Dedifferentiated amniotic fluid mesenchymal stem cell (primary cell): Measurements from ENCODE around the gene SMAD3.

ENCODE experiments used
- DNase-seq: peaks from one replicate; pipeline ENCODE4 v3.0.0-alpha.2; 2016; ENCODE audit errors: extremely low spot score

SMAD3 gene

GRCh38 chr15:67161881-67162280, 96.5 kb downstream of the SMAD3 start:
- no peak for DNase-seq

- no peak for DNase-seq
These were observed 97.8 kb downstream of the SMAD3 start for GRCh38 chr15:67163180-67163579.

GRCh38 chr15:67164401-67164791, 99.0 kb downstream of the SMAD3 start:
- DNase-seq: no peak

GRCh38 chr15:67164811-67165253, 99.4 kb downstream of the SMAD3 start:
- no peak for DNase-seq

GRCh38 chr15:67165254-67166253, 100.2 kb downstream of the SMAD3 start:
- no peak for DNase-seq

GRCh38 chr15:67166280-67167009, 101.0 kb downstream of the SMAD3 start:
- no peak for DNase-seq

- no peak for DNase-seq
These were observed 101.7 kb downstream of the SMAD3 start for GRCh38 chr15:67167091-67167490.

- DNase-seq: no peak
These were observed 103.3 kb downstream of the SMAD3 start for GRCh38 chr15:67168694-67169093.

- no peak for DNase-seq
These were observed 104.9 kb downstream of the SMAD3 start for GRCh38 chr15:67170143-67170925.

GRCh38 chr15:67171471-67171870, 106.1 kb downstream of the SMAD3 start:
- DNase-seq: no peak

GRCh38 chr15:67172172-67172571, 106.8 kb downstream of the SMAD3 start:
- DNase-seq: no peak

- DNase-seq: no peak
These were observed 107.6 kb downstream of the SMAD3 start for GRCh38 chr15:67173005-67173404.

GRCh38 chr15:67173786-67174185, 108.4 kb downstream of the SMAD3 start:
- DNase-seq: no peak

- no peak for DNase-seq
These were observed 109.0 kb downstream of the SMAD3 start for GRCh38 chr15:67174446-67174845.

- no peak for DNase-seq
These were observed 109.6 kb downstream of the SMAD3 start for GRCh38 chr15:67174864-67175573.

- no peak for DNase-seq
These were observed 110.3 kb downstream of the SMAD3 start for GRCh38 chr15:67175643-67176071.

GRCh38 chr15:67176195-67176971, 111.0 kb downstream of the SMAD3 start:
- no peak for DNase-seq

GRCh38 chr15:67177752-67178151, 112.3 kb downstream of the SMAD3 start:
- no peak for DNase-seq

GRCh38 chr15:67178569-67179210, 113.3 kb downstream of the SMAD3 start:
- peak; percentile 95 for DNase-seq
